Measurements from ENCODE around the gene NCOA1.

NCOA1 gene

GRCh38 chr2:24565537-24565936 is 74.5 kb downstream of the NCOA1 start:
- no peak overlapping the region for H3K4me2 ChIP-seq (ENCODE audit: low read length)
- no peaks in the 10 kb centered on the region for H3F3A ChIP-seq (ENCODE audit: control insufficient read depth, insufficient read depth)
- peaks cover 12% of the 10 kb centered on the region; the same call in 1 of the 2 replicates for H3K9me3 ChIP-seq (ENCODE audit: control insufficient read depth, insufficient read depth, low read length)
- no peaks in the 10 kb centered on the region for H3K9me2 ChIP-seq (replicated peaks; ENCODE audit: control insufficient read depth, low read length)
- H3K36me3 ChIP-seq (ENCODE audit: control insufficient read depth, low read length): peaks cover 7% of the 10 kb centered on the region; the same call in 1 of the 2 replicates
- H3K27ac ChIP-seq (ENCODE audit: low read depth, low read length): no peak overlapping the region
- H3K4me1 ChIP-seq (ENCODE audit: control insufficient read depth, low read length): no peaks in the 10 kb centered on the region
- no peak for TF ChIP-seq CTCF (IDR thresholded peaks at IDR 0.05; ENCODE audit: low read depth, low read length, poor library complexity, severe bottlenecking)
- no peak for TF ChIP-seq EZH2phosphoT487 (IDR thresholded peaks at IDR 0.05; ENCODE audit: borderline replicate concordance, low read length)
- H3K79me2 ChIP-seq (ENCODE audit: control insufficient read depth, low read length): no peaks in the 10 kb centered on the region
- no peaks in the 10 kb centered on the region for H3K27me3 ChIP-seq (ENCODE audit: control insufficient read depth, low read length)
- H3K4me3 ChIP-seq (ENCODE audit: low read length): no peak overlapping the region
- no peaks in the 10 kb centered on the region for H4K20me1 ChIP-seq (ENCODE audit: control insufficient read depth, insufficient read depth, low read depth, low read length)

GRCh38 chr2:24566209-24566608 is 75.2 kb downstream of the NCOA1 start:
- H3K4me3 ChIP-seq (ENCODE audit: low read length): no peak overlapping the region
- H3K9me3 ChIP-seq (ENCODE audit: control insufficient read depth, insufficient read depth, low read length): peaks cover 12% of the 10 kb centered on the region; the same call in 1 of the 2 replicates
- no peaks in the 10 kb centered on the region for H3K9me2 ChIP-seq (replicated peaks; ENCODE audit: control insufficient read depth, low read length)
- TF ChIP-seq EZH2phosphoT487 (IDR thresholded peaks at IDR 0.05; ENCODE audit: borderline replicate concordance, low read length) (no peak), CTCF (IDR thresholded peaks at IDR 0.05; ENCODE audit: low read depth, low read length, poor library complexity, severe bottlenecking) (no peak)
- no peaks in the 10 kb centered on the region for H3K4me1 ChIP-seq (ENCODE audit: control insufficient read depth, low read length)
- no peaks in the 10 kb centered on the region for H3K27me3 ChIP-seq (ENCODE audit: control insufficient read depth, low read length)
- H3F3A ChIP-seq (ENCODE audit: control insufficient read depth, insufficient read depth): no peaks in the 10 kb centered on the region
- H3K27ac ChIP-seq (ENCODE audit: low read depth, low read length): no peak overlapping the region
- no peak overlapping the region for H3K4me2 ChIP-seq (ENCODE audit: low read length)
- peaks cover 7% of the 10 kb centered on the region; the same call in 1 of the 2 replicates for H3K36me3 ChIP-seq (ENCODE audit: control insufficient read depth, low read length)
- no peaks in the 10 kb centered on the region for H3K79me2 ChIP-seq (ENCODE audit: control insufficient read depth, low read length)
- no peaks in the 10 kb centered on the region for H4K20me1 ChIP-seq (ENCODE audit: control insufficient read depth, insufficient read depth, low read depth, low read length)

- peaks cover 7% of the 10 kb centered on the region; the same call in 1 of the 2 replicates for H3K36me3 ChIP-seq (ENCODE audit: control insufficient read depth, low read length)
- H3K9me2 ChIP-seq (replicated peaks; ENCODE audit: control insufficient read depth, low read length): no peaks in the 10 kb centered on the region
- TF ChIP-seq EZH2phosphoT487 (IDR thresholded peaks at IDR 0.05; ENCODE audit: borderline replicate concordance, low read length) (no peak), CTCF (IDR thresholded peaks at IDR 0.05; ENCODE audit: low read depth, low read length, poor library complexity, severe bottlenecking) (no peak)
- H3K9me3 ChIP-seq (ENCODE audit: control insufficient read depth, insufficient read depth, low read length): peaks cover 12% of the 10 kb centered on the region; the same call in 1 of the 2 replicates
- H3K4me3 ChIP-seq (ENCODE audit: low read length): no peak overlapping the region
- H3K4me2 ChIP-seq (ENCODE audit: low read length): no peak overlapping the region
- H3K27me3 ChIP-seq (ENCODE audit: control insufficient read depth, low read length): no peaks in the 10 kb centered on the region
- no peaks in the 10 kb centered on the region for H3K4me1 ChIP-seq (ENCODE audit: control insufficient read depth, low read length)
- no peaks in the 10 kb centered on the region for H3K79me2 ChIP-seq (ENCODE audit: control insufficient read depth, low read length)
- H4K20me1 ChIP-seq (ENCODE audit: control insufficient read depth, insufficient read depth, low read depth, low read length): no peaks in the 10 kb centered on the region
- H3K27ac ChIP-seq (ENCODE audit: low read depth, low read length): no peak overlapping the region
- H3F3A ChIP-seq (ENCODE audit: control insufficient read depth, insufficient read depth): no peaks in the 10 kb centered on the region
Observed at GRCh38 chr2:24566630-24567029, 75.6 kb downstream of the NCOA1 start.
